IMR-90 (cell line): ENCODE data around the gene PNKD. TPM values are rescaled to one million over a fixed set of nuclear protein-coding genes. Genes with fewer than 3 reads are reported as not detected.

Source experiments
- ATAC-seq: fragments of 200-7000 bp; cut with Tn5 transposase; 2 replicates; pipeline ENCODE4 v1.9.1; 2020; ENCODE audit warnings: low read depth, mild to moderate bottlenecking, moderate library complexity
- BruUV-seq: library from RNA; stranded (reverse); fragments of 400-500 nt; replicated peaks from 2 replicates; lab custom pipeline; 2021; lab: Mats Ljungman, UMichigan
- CTCF ChIA-PET: fragments of 300-600 bp; formaldehyde crosslinking; extraction: SDS; loops from one replicate; lab custom pipeline; 2021; ENCODE audit warnings: antibody characterized with exemption; lab: Yijun Ruan, JAX
- POLR2A ChIA-PET: fragments of 300-600 bp; sonication (Branson Sonifier 250); formaldehyde crosslinking; loops from one replicate; lab custom pipeline; 2022; ENCODE audit warnings: antibody characterized with exemption; ENCODE audit not compliant: unreplicated experiment; lab: Charles Lee
- DNase-seq: peaks from one replicate; pipeline ENCODE4 v3.0.0; 2013
- H2AFZ ChIP-seq: replicated peaks from 2 replicates; pipeline ENCODE3; 2013; ENCODE audit warnings: low read length, mild to moderate bottlenecking; ENCODE audit not compliant: poor library complexity
- H2AK5ac ChIP-seq: 2 replicates; pipeline ENCODE4 v1.6.1; 2013; ENCODE audit warnings: low read depth, low read length, inconsistent platforms
- H2AK9ac ChIP-seq: replicated peaks from 2 replicates; pipeline ENCODE3; 2013; ENCODE audit warnings: mild to moderate bottlenecking, low read depth, low read length, moderate library complexity; ENCODE audit not compliant: poor library complexity
- H2BK120ac ChIP-seq: 2 replicates; pipeline ENCODE4 v1.6.1; 2013; ENCODE audit warnings: low read depth, low read length, inconsistent platforms
- H2BK15ac ChIP-seq: 3 replicates; pipeline ENCODE4 v1.6.1; 2013; ENCODE audit warnings: low read depth, low read length, inconsistent platforms
- H2BK20ac ChIP-seq: 2 replicates; pipeline ENCODE4 v1.6.1; 2013; ENCODE audit warnings: low read depth, mild to moderate bottlenecking, inconsistent platforms, low read length, moderate library complexity
- H2BK5ac ChIP-seq: 2 replicates; pipeline ENCODE4 v1.6.1; 2013; ENCODE audit warnings: mild to moderate bottlenecking, low read depth, low read length, inconsistent platforms; ENCODE audit not compliant: poor library complexity, severe bottlenecking
- H3K14ac ChIP-seq: replicated peaks from 2 replicates; pipeline ENCODE4 v1.6.1; 2013; ENCODE audit warnings: low read depth, low read length, inconsistent platforms
- H3K18ac ChIP-seq: 2 replicates; pipeline ENCODE4 v1.6.1; 2013; ENCODE audit warnings: low read depth, low read length, control low read depth
- H3K23ac ChIP-seq: 2 replicates; pipeline ENCODE4 v1.6.1; 2013; ENCODE audit warnings: low read depth, low read length, inconsistent platforms
- H3K27ac ChIP-seq: 2 replicates; pipeline ENCODE4 v1.5.1; 2013; ENCODE audit warnings: mild to moderate bottlenecking, control low read depth, low read length; ENCODE audit not compliant: insufficient read depth
- H3K27me3 ChIP-seq: 2 replicates; pipeline ENCODE4 v1.6.1; 2013; ENCODE audit warnings: low read length; ENCODE audit not compliant: control insufficient read depth, insufficient read depth
- H3K36me3 ChIP-seq: 2 replicates; pipeline ENCODE4 v1.6.1; 2013; ENCODE audit warnings: low read length, mixed read lengths; ENCODE audit not compliant: control insufficient read depth, insufficient read depth
- H3K4ac ChIP-seq: 2 replicates; pipeline ENCODE4 v1.6.1; 2013; ENCODE audit warnings: low read depth, low read length, inconsistent platforms
- H3K4me1 ChIP-seq: 2 replicates; pipeline ENCODE4 v1.6.1; 2013; ENCODE audit warnings: low read length, mixed read lengths; ENCODE audit not compliant: control insufficient read depth, insufficient read depth
- H3K4me2 ChIP-seq: 2 replicates; pipeline ENCODE4 v1.6.1; 2013; ENCODE audit warnings: low read depth, mild to moderate bottlenecking, control low read depth, low read length, moderate library complexity
- H3K4me3 ChIP-seq: 2 replicates; pipeline ENCODE4 v1.5.1; 2013; ENCODE audit warnings: low read depth, mild to moderate bottlenecking, control low read depth, low read length, moderate library complexity; ENCODE audit not compliant: insufficient read depth
- H3K56ac ChIP-seq: 2 replicates; pipeline ENCODE4 v1.6.1; 2013; ENCODE audit warnings: low read length, inconsistent platforms; ENCODE audit not compliant: insufficient read depth; ENCODE audit errors: extremely low read depth
- H3K79me1 ChIP-seq, 2 experiments: 2 replicates each; pipeline ENCODE4 v1.6.1; 2013; ENCODE audit warnings: low read length in 2 of 2, inconsistent platforms in 1 of 2, low read depth in 1 of 2
- H3K9ac ChIP-seq: 2 replicates; pipeline ENCODE4 v1.6.1; 2013; ENCODE audit warnings: low read depth, low read length, control low read depth
- H3K9me1 ChIP-seq: 2 replicates; pipeline ENCODE4 v1.6.1; 2013; ENCODE audit warnings: low read length, inconsistent platforms; ENCODE audit not compliant: insufficient read depth
- H3K9me3 ChIP-seq: 2 replicates; pipeline ENCODE4 v1.6.1; 2013; ENCODE audit warnings: low read length; ENCODE audit not compliant: control insufficient read depth, insufficient read depth
- H4K20me1 ChIP-seq: 2 replicates; pipeline ENCODE4 v1.6.1; 2013; ENCODE audit warnings: low read length, inconsistent platforms; ENCODE audit not compliant: insufficient read depth
- H4K5ac ChIP-seq: 2 replicates; pipeline ENCODE4 v1.6.1; 2013; ENCODE audit warnings: mild to moderate bottlenecking, low read depth, low read length, control low read depth
- H4K8ac ChIP-seq, 2 experiments: 2 replicates each; pipeline ENCODE4 v1.6.1; 2013; ENCODE audit warnings: low read depth in 2 of 2, low read length in 2 of 2, control low read depth in 1 of 2, inconsistent platforms in 1 of 2
- H4K91ac ChIP-seq: 2 replicates; pipeline ENCODE4 v1.6.1; 2013; ENCODE audit warnings: low read depth, low read length, inconsistent platforms; ENCODE audit not compliant: insufficient read depth
- BHLHE40 ChIP-seq: fragments of 150-350 bp; IDR thresholded peaks from 2 replicates; pipeline ENCODE4 v1.6.1; 2016; ENCODE audit warnings: mild to moderate bottlenecking, low read depth, low read length
- CEBPB ChIP-seq: IDR thresholded peaks from 2 replicates; pipeline ENCODE4 v1.6.1; 2012; ENCODE audit warnings: low read depth, low read length, improper control_type of control experiment
- CHD1 ChIP-seq: IDR thresholded peaks from 2 replicates; pipeline ENCODE4 v1.6.1; 2012; ENCODE audit warnings: low read depth, low read length, improper control_type of control experiment
- CTCF ChIP-seq: conservative IDR thresholded peaks from 2 replicates; pipeline ENCODE4 v1.5.1; 2012; ENCODE audit warnings: mild to moderate bottlenecking, low read depth, low read length, improper control_type of control experiment
- ELK1 ChIP-seq: fragments of 150-350 bp; IDR thresholded peaks from 2 replicates; pipeline ENCODE4 v1.6.1; 2016; ENCODE audit warnings: low read depth, mild to moderate bottlenecking, low read length, moderate library complexity, borderline replicate concordance
- FOS ChIP-seq: fragments of 150-350 bp; IDR thresholded peaks from 2 replicates; pipeline ENCODE4 v1.6.1; 2016; ENCODE audit warnings: low read depth, low read length
- MAFK ChIP-seq: IDR thresholded peaks from 2 replicates; pipeline ENCODE4 v1.6.1; 2012; ENCODE audit warnings: low read depth, low read length, improper control_type of control experiment
- MXI1 ChIP-seq: IDR thresholded peaks from 2 replicates; pipeline ENCODE4 v1.6.1; 2012; ENCODE audit warnings: low read depth, mild to moderate bottlenecking, low read length, moderate library complexity, borderline replicate concordance
- NFE2L2 ChIP-seq: fragments of 150-350 bp; IDR thresholded peaks from 2 replicates; pipeline ENCODE4 v1.6.1; 2016; ENCODE audit warnings: low read depth, mild to moderate bottlenecking, low read length
- POLR2A ChIP-seq: IDR thresholded peaks from 2 replicates; pipeline ENCODE4 v1.6.1; 2012; ENCODE audit warnings: mild to moderate bottlenecking, low read depth, low read length
- RAD21 ChIP-seq: IDR thresholded peaks from 2 replicates; pipeline ENCODE4 v1.6.1; 2012; ENCODE audit warnings: low read length, improper control_type of control experiment
- RCOR1 ChIP-seq: IDR thresholded peaks from 2 replicates; pipeline ENCODE4 v1.6.1; 2012; ENCODE audit warnings: mild to moderate bottlenecking, low read length, improper control_type of control experiment; ENCODE audit not compliant: insufficient replicate concordance
- SMC3 ChIP-seq: fragments of 150-350 bp; IDR thresholded peaks from 2 replicates; pipeline ENCODE4 v1.6.1; 2016; ENCODE audit warnings: low read depth, mild to moderate bottlenecking, antibody characterized with exemption, low read length, moderate library complexity
- USF2 ChIP-seq: fragments of 150-350 bp; IDR thresholded peaks from 2 replicates; pipeline ENCODE4 v1.6.1; 2017; ENCODE audit warnings: mild to moderate bottlenecking, antibody characterized with exemption, low read length, low read depth
- WGBS, 2 experiments: methylation state at CpG; one replicate each; pipeline versions ENCODE4 v1.1.5 to v1.1.7; 2013; ENCODE audit warnings: missing lambda C conversion rate in 2 of 2; ENCODE audit not compliant: insufficient read length in 1 of 2; ENCODE audit errors: extremely low coverage in 2 of 2; 5-methylcytosine and 5-hydroxymethylcytosine counted together
- dilution Hi-C: fragments of 300-500 bp; cut with HindIII; formaldehyde crosslinking; loops from one replicate; pipeline ENCODE4 v1.14.3; 2018; ENCODE audit warnings: low sequenced_read_pairs; ENCODE audit not compliant: unreplicated experiment
- in situ Hi-C: fragments of 300-500 bp; cut with MboI; formaldehyde crosslinking; loops from 3 replicates; pipeline ENCODE4 v1.14.3; 2019; ENCODE audit warnings: low sequenced_read_pairs, inconsistent platforms, mixed read lengths
- intact Hi-C: fragments of 100-400 bp; cut with micrococcal nuclease; formaldehyde crosslinking; loops from 2 replicates; pipeline ENCODE4 v1.10.0; 2022
- polyA plus RNA-seq, 3 experiments: library from polyadenylated mRNA; depleted of rRNA; stranded (reverse); fragments of >200 nt; gene quantifications; 2 replicates each; pipeline ENCODE4 v1.2.3, GENCODE V29; 2012; ENCODE audit warnings: low replicate concordance in 1 of 3
- total RNA-seq: library from RNA; depleted of rRNA; stranded (reverse); fragments of >200 nt; gene quantifications from 2 replicates; pipeline ENCODE4 v1.2.3, GENCODE V29; 2012

Gene PNKD
- total and polyA plus RNA-seq, 2 of the 4 experiments (the other 2 are of a cell fraction): 19.2 to 68.5 TPM

GRCh38 chr2:218394298-218395089 lies 124.2 kb downstream of the PNKD start:
- no peak overlapping the region for H3K27ac ChIP-seq
- peaks cover 6 to 13% of the 10 kb centered on the region in 2 experiments; a peak in 3 of 4 replicates for H3K79me1 ChIP-seq
- H3K9me1 ChIP-seq: 0 out of 2 replicates have a peak, but pooled peaks cover 2% of the 10 kb centered on the region
- dilution Hi-C loops: no loop called here
- H3K36me3 ChIP-seq: no peaks in the 10 kb centered on the region
- no peak overlapping the region for H3K9ac ChIP-seq
- H2BK120ac ChIP-seq: no peak overlapping the region
- H3K4me3 ChIP-seq: no peak overlapping the region
- H4K8ac ChIP-seq: no peak overlapping the region; a peak in 1 of 4 replicates
- CTCF ChIA-PET: no interaction called here
- H3K9me3 ChIP-seq: no peaks in the 10 kb centered on the region
- WGBS, 2 experiments: 100% methylated on average over 2 of the region's 13 CpGs; no CpG with 5 or more reads in 1 of the 2 experiments
- no peak overlapping the region for H2BK20ac ChIP-seq
- H3K18ac ChIP-seq: no peak overlapping the region
- H2BK15ac ChIP-seq: no peak overlapping the region
- in situ Hi-C loops: loop anchor here (10.0 kb wide), 1 partner anchor 120 kb away; the partner anchor contains the start of genes AAMP and PNKD
- no peak overlapping the region for H3K56ac ChIP-seq
- no peak overlapping the region for H3K4me2 ChIP-seq
- no peaks in the 10 kb centered on the region for H3K27me3 ChIP-seq
- H3K23ac ChIP-seq: no peak overlapping the region
- H3K4ac ChIP-seq: no peak overlapping the region
- DNase-seq (no peak), ATAC-seq (no peak)
- no peak overlapping the region for H3K14ac ChIP-seq
- H2AK9ac ChIP-seq: peak overlapping the region; percentile 71
- intact Hi-C loops: no loop called here
- no TSS peak for BruUV-seq
- peaks cover 21% of the 10 kb centered on the region for H3K4me1 ChIP-seq
- peak overlapping the region; percentile 40; the same call in 1 of the 2 replicates for H2AK5ac ChIP-seq
- peak overlapping the region; percentile 16; the same call in 1 of the 2 replicates for H4K91ac ChIP-seq
- TF ChIP-seq POLR2A: no peak
- no peak for TF ChIP-seq USF2
- TF ChIP-seq RAD21: no peak
- no peak for TF ChIP-seq ELK1
- no peak for TF ChIP-seq NFE2L2
- no peak for TF ChIP-seq MAFK
- TF ChIP-seq RCOR1: no peak
- TF ChIP-seq CHD1: no peak
- TF ChIP-seq CEBPB: no peak
- TF ChIP-seq CTCF: no peak
- no peak for TF ChIP-seq BHLHE40
- no peak for TF ChIP-seq SMC3
- TF ChIP-seq FOS: no peak
- no peak for TF ChIP-seq MXI1
- H2AFZ ChIP-seq: no peak overlapping the region
- POLR2A ChIA-PET: no interaction called here
- H4K20me1 ChIP-seq: no peaks in the 10 kb centered on the region
- no peak overlapping the region for H4K5ac ChIP-seq
- H2BK5ac ChIP-seq: no peak overlapping the region
